Mesendoderm (in vitro differentiated cells): Measurements from ENCODE around the gene LKAAEAR1.

Experiments used
- DNase-seq: peaks from one replicate; pipeline ENCODE4 v3.0.0; 2013
- H2AK5ac ChIP-seq: 2 replicates; pipeline ENCODE4 v1.6.1; 2013; ENCODE audit warnings: low read length, inconsistent platforms
- H2BK120ac ChIP-seq: 2 replicates; pipeline ENCODE4 v1.6.1; 2013; ENCODE audit warnings: low read depth, mild to moderate bottlenecking, low read length, moderate library complexity, mixed read lengths
- H2BK15ac ChIP-seq: replicated peaks from 2 replicates; pipeline ENCODE4 v1.6.1; 2013; ENCODE audit warnings: low read depth, mild to moderate bottlenecking, moderate library complexity
- H2BK5ac ChIP-seq: 2 replicates; pipeline ENCODE4 v1.6.1; 2013; ENCODE audit warnings: low read length, inconsistent platforms
- H3K18ac ChIP-seq: 2 replicates; pipeline ENCODE4 v1.6.1; 2013; ENCODE audit warnings: mild to moderate bottlenecking, low read length, mixed read lengths
- H3K23ac ChIP-seq: one replicate; pipeline ENCODE4 v1.6.1; 2013; ENCODE audit warnings: low read length
- H3K27ac ChIP-seq: 2 replicates; pipeline ENCODE4 v1.5.1; 2013; ENCODE audit warnings: low read depth, mild to moderate bottlenecking, inconsistent platforms, low read length, moderate library complexity
- H3K27me3 ChIP-seq: 2 replicates; pipeline ENCODE4 v1.6.1; 2013; ENCODE audit warnings: low read length, control low read depth, mild to moderate bottlenecking, inconsistent platforms; ENCODE audit not compliant: insufficient read depth, poor library complexity
- H3K36me3 ChIP-seq: 2 replicates; pipeline ENCODE4 v1.6.1; 2013; ENCODE audit warnings: low read length, inconsistent platforms; ENCODE audit not compliant: control insufficient read depth, insufficient read depth
- H3K4ac ChIP-seq: one replicate; pipeline ENCODE4 v1.6.1; 2013; ENCODE audit warnings: low read depth, mild to moderate bottlenecking, low read length, moderate library complexity
- H3K4me1 ChIP-seq: 2 replicates; pipeline ENCODE4 v1.6.1; 2013; ENCODE audit warnings: low read depth, low read length, inconsistent platforms; ENCODE audit not compliant: control insufficient read depth
- H3K4me2 ChIP-seq: 2 replicates; pipeline ENCODE4 v1.6.1; 2013; ENCODE audit warnings: low read length
- H3K4me3 ChIP-seq: 2 replicates; pipeline ENCODE4 v1.5.1; 2013; ENCODE audit warnings: mild to moderate bottlenecking, low read length
- H3K56ac ChIP-seq: one replicate; pipeline ENCODE4 v1.6.1; 2013; ENCODE audit warnings: low read length
- H3K79me1 ChIP-seq: 2 replicates; pipeline ENCODE4 v1.6.1; 2013; ENCODE audit warnings: low read length, inconsistent platforms
- H3K79me2 ChIP-seq: 2 replicates; pipeline ENCODE4 v1.6.1; 2013; ENCODE audit warnings: mild to moderate bottlenecking, low read length; ENCODE audit not compliant: control insufficient read depth, insufficient read depth
- H3K9ac ChIP-seq: 2 replicates; pipeline ENCODE4 v1.6.1; 2013; ENCODE audit warnings: low read length, inconsistent platforms
- H4K5ac ChIP-seq: one replicate; pipeline ENCODE4 v1.6.1; 2013; ENCODE audit warnings: low read length
- H4K8ac ChIP-seq: one replicate; pipeline ENCODE4 v1.6.1; 2013; ENCODE audit warnings: low read depth, mild to moderate bottlenecking, control low read depth, low read length, moderate library complexity
- WGBS: extraction: QIAGEN DNeasy Blood & Tissue Kit; methylation state at CpG from one replicate; pipeline ENCODE4 v1.1.7; 2013; ENCODE audit warnings: low lambda C conversion rate, missing lambda C conversion rate; ENCODE audit not compliant: insufficient coverage; ENCODE audit errors: extremely low coverage; 5-methylcytosine and 5-hydroxymethylcytosine counted together

LKAAEAR1 gene

GRCh38 chr20:64113444-64113775 lies 29.2 kb upstream of the LKAAEAR1 start:
- Histone ChIP-seq H3K4ac (no peak overlapping the region), H3K36me3 (no peaks in the 10 kb centered on the region), H3K27me3 (no peaks in the 10 kb centered on the region), H3K56ac (no peak overlapping the region), H4K8ac (no peak overlapping the region), H3K23ac (no peak overlapping the region), H3K18ac (no peak overlapping the region), H3K79me2 (no peaks in the 10 kb centered on the region), H2BK120ac (no peak overlapping the region), H3K79me1 (no peaks in the 10 kb centered on the region), H3K4me1 (no peaks in the 10 kb centered on the region), H2AK5ac (no peak overlapping the region), H3K9ac (no peak overlapping the region), H4K5ac (no peak overlapping the region), H3K27ac (no peak overlapping the region), H2BK15ac (no peak overlapping the region), H3K4me3 (no peak overlapping the region), H2BK5ac (no peak overlapping the region), H3K4me2 (no peak overlapping the region)
- WGBS = no CpG with 5 or more reads among the region's 6 CpGs
- DNase-seq = no peak

GRCh38 chr20:64112691-64113443 lies 28.7 kb upstream of the LKAAEAR1 start:
- Histone ChIP-seq H3K79me1 (no peaks in the 10 kb centered on the region), H2BK5ac (no peak overlapping the region), H3K27ac (no peak overlapping the region), H3K79me2 (no peaks in the 10 kb centered on the region), H3K36me3 (no peaks in the 10 kb centered on the region), H3K4me2 (no peak overlapping the region), H3K56ac (no peak overlapping the region), H3K9ac (no peak overlapping the region), H2BK120ac (no peak overlapping the region), H2BK15ac (no peak overlapping the region), H3K4ac (no peak overlapping the region), H3K18ac (no peak overlapping the region), H3K4me3 (no peak overlapping the region), H3K4me1 (no peaks in the 10 kb centered on the region), H3K23ac (no peak overlapping the region), H2AK5ac (no peak overlapping the region), H3K27me3 (no peaks in the 10 kb centered on the region), H4K8ac (no peak overlapping the region), H4K5ac (no peak overlapping the region)
- no peak for DNase-seq
- no CpG with 5 or more reads among the region's 18 CpGs for WGBS

- Histone ChIP-seq H2BK15ac (no peak overlapping the region), H2BK5ac (no peak overlapping the region), H3K23ac (no peak overlapping the region), H2BK120ac (no peak overlapping the region), H2AK5ac (no peak overlapping the region), H4K8ac (no peak overlapping the region), H3K36me3 (no peaks in the 10 kb centered on the region), H3K4me1 (no peaks in the 10 kb centered on the region), H3K4ac (no peak overlapping the region), H3K4me3 (no peak overlapping the region), H3K79me1 (no peaks in the 10 kb centered on the region), H3K56ac (no peak overlapping the region), H3K9ac (no peak overlapping the region), H3K27ac (no peak overlapping the region), H4K5ac (no peak overlapping the region), H3K18ac (no peak overlapping the region), H3K27me3 (no peaks in the 10 kb centered on the region), H3K79me2 (no peaks in the 10 kb centered on the region), H3K4me2 (no peak overlapping the region)
- WGBS = no CpG with 5 or more reads among the region's 19 CpGs
- no peak for DNase-seq
Observed at GRCh38 chr20:64111841-64112641, 27.8 kb upstream of the LKAAEAR1 start.

DNA sequence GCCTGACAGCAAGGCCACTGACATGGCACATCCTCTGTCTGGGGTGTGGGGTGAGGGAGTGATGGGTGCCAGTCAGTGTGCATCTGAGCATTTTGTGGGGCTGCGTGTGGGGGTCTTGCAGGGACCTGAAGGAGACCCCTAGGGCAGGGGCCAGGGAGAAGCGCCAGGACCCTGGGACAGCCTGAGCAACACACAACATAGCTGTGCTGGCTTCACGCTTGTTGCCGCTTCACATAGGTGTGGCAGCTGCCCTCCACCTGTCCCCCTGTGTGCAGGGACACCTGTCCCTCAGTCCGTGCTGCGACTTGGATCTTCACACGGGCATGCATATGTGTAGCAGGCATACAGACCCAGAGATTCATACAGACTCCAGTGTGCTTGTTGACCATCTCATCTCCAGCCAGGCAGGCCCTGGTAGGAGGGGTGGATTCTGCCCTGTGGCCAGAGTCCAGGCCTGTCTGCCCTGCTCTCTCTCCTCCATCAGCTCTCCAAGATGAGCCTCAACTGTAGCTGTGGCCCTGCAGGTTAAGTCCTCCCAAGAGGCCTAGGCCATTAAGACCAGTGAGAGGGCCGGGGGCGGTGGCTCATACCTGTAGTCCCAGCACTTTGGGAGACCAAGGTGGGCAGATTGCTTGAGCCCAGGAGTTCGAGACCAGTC lies 26.3 kb upstream of the LKAAEAR1 start:
- no peak overlapping the region for H3K4ac ChIP-seq
- H4K8ac ChIP-seq = no peak overlapping the region
- H3K18ac ChIP-seq = no peak overlapping the region
- no peak overlapping the region for H4K5ac ChIP-seq
- H2BK15ac ChIP-seq = no peak overlapping the region
- no peak overlapping the region for H3K23ac ChIP-seq
- no peak overlapping the region for H2BK120ac ChIP-seq
- DNase-seq = no peak
- no peak overlapping the region for H2AK5ac ChIP-seq
- no peak overlapping the region for H3K56ac ChIP-seq
- H3K9ac ChIP-seq = no peak overlapping the region
- H3K4me1 ChIP-seq = no peaks in the 10 kb centered on the region
- H3K4me2 ChIP-seq = no peak overlapping the region
- H3K79me1 ChIP-seq = no peaks in the 10 kb centered on the region
- no peak overlapping the region for H3K4me3 ChIP-seq
- no peak overlapping the region for H3K27ac ChIP-seq
- no CpG with 5 or more reads among the region's 10 CpGs for WGBS
- no peaks in the 10 kb centered on the region for H3K79me2 ChIP-seq
- H3K27me3 ChIP-seq = no peaks in the 10 kb centered on the region
- H3K36me3 ChIP-seq = no peaks in the 10 kb centered on the region
- H2BK5ac ChIP-seq = no peak overlapping the region

DNA sequence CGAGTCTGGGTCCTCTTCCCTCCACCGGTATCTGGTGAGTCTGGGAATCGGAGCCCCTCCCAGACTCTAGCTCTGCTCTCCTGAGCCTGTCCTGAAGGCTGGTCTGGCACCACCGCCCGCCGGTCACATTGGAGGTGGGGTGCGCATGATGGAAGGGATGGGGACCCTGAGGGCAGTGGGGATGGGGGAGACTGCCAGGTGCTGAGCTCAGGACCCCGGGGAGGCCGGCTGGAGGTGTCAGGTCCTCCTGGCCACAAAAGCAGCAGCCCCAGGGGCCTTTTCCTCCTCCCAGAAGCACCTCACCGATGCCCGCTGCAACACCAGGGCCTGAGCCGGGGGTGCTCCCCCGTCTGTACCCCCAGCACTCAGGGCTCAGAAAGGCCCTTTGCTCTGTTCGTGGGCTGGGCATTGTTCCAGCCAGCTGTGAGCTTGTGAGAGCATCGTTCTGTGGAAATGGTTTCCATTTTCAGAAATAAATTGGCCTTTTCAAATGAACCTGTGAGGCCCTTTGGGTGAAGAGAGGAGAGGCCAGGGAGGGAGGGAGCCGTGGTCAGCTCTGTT lies 25.7 kb upstream of the LKAAEAR1 start:
- Histone ChIP-seq H3K56ac (no peak overlapping the region), H3K36me3 (no peaks in the 10 kb centered on the region), H3K4me1 (no peaks in the 10 kb centered on the region), H2BK120ac (no peak overlapping the region), H4K5ac (no peak overlapping the region), H2BK15ac (no peak overlapping the region), H3K4me3 (no peak overlapping the region), H3K23ac (no peak overlapping the region), H3K79me2 (no peaks in the 10 kb centered on the region), H2AK5ac (no peak overlapping the region), H3K79me1 (no peaks in the 10 kb centered on the region), H3K27ac (no peak overlapping the region), H2BK5ac (no peak overlapping the region), H3K4me2 (no peak overlapping the region), H3K9ac (no peak overlapping the region), H3K27me3 (no peaks in the 10 kb centered on the region), H3K4ac (no peak overlapping the region), H3K18ac (no peak overlapping the region), H4K8ac (no peak overlapping the region)
- WGBS = no CpG with 5 or more reads among the region's 16 CpGs
- DNase-seq = no peak
